ENCODE data around the gene RIN3.

DNA sequence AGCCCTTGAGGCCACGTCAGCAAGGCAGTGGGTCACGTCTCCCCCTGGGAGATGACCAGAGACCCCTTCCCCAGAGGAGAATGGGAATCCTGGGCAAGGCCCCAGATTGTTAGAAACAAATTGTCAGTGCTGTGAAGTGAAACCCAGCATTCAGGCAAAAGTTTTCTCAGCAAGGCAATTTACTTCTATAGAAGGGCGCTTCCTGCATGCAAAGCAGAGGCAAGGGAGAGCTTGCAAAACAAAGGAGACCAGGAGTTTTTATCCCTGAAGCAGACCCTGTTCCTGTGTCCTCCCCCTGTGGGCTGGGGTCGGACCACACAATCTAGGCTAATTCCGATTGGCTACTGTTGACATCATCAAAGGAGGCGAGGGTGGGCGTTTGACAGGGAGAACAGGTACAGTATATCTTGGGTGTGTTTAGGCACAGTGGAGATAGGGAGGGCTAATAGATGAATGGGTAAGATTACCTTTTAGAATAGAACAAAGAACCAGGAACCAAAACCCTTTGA, 114.2 kb downstream of the RIN3 start:
- TF ChIP-seq, protein P1, sequence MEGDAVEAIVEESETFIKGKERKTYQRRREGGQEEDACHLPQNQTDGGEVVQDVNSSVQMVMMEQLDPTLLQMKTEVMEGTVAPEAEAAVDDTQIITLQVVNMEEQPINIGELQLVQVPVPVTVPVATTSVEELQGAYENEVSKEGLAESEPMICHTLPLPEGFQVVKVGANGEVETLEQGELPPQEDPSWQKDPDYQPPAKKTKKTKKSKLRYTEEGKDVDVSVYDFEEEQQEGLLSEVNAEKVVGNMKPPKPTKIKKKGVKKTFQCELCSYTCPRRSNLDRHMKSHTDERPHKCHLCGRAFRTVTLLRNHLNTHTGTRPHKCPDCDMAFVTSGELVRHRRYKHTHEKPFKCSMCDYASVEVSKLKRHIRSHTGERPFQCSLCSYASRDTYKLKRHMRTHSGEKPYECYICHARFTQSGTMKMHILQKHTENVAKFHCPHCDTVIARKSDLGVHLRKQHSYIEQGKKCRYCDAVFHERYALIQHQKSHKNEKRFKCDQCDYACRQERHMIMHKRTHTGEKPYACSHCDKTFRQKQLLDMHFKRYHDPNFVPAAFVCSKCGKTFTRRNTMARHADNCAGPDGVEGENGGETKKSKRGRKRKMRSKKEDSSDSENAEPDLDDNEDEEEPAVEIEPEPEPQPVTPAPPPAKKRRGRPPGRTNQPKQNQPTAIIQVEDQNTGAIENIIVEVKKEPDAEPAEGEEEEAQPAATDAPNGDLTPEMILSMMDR (IDR thresholded peaks at IDR 0.05), result no peak
- TF ChIP-seq POLR2A (IDR thresholded peaks at IDR 0.05), result no peak
